NCI-H2196 (cell line): ENCODE results near the gene DNAH6.
"Not testable (repeated sequence)": the region's sequence is repeated elsewhere in the genome, so short reads cannot be mapped to it uniquely, and the experiment has no call there.

Source experiments
- DNase-seq: peaks from one replicate; lab custom pipeline; 2025; ENCODE audit not compliant: unreplicated experiment; lab: John Stamatoyannopoulos, UW

Gene DNAH6

DNA sequence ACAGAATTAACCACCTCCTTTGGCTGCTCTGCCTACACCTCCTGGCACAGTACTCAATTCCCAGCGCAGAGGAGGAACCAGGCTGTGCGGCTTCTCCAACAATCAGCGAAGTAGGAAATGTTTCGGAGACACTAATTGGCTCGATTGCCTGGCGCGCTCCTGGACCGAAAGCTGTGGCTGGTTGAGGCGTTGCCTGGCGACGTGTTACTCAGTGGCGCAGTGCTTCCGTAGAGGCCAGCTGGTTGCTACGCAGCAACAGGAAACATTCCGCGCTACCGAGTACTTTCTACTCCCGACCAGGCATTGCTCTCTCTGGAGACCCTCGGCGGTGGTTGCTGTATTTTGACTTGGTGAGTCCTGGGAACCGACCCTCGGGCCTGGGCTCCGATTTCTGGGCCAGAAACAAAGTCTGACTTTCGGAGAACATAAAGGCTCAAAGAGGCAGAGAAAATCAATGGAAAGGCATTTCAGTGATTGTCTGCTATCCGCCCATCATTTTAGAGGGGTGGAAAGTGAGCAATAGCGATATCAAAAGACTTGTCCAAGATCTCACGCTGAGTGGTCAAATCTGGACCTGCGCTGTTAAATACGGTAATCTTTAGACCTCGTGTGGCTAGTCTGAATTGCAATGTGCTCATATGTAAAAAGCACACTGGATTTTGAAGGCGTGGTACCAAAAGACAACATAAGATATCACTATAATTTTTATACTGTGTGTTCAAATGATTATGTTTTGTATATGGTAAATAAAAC is at the start of gene DNAH6:
Gene DNAH6, plus strand, starts transcription at position 265 of the 753 bp plus-strand sequence. CDS start 1,329 bp downstream, outside the sequence.
- DNase-seq = peak; percentile 81

DNA sequence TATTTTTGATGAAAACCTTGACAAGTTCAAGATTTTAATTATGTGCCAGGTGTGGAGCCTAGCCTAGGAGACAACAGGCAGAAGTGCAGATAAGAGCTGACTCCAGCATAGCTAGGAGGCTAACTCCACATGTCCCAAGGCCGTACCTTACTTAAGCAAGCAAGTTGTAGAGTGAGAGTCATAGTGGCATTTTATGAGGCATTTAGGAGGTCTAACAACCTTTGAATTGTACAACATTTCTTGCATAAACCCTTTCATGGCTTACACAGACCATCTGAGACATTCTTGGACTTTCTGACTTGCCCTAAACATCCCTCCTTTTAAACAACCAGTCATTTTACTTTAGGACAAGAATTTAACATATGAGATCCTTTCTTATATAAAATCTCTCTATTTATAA is 48.9 kb upstream of the DNAH6 start:
- no peak for DNase-seq

DNA sequence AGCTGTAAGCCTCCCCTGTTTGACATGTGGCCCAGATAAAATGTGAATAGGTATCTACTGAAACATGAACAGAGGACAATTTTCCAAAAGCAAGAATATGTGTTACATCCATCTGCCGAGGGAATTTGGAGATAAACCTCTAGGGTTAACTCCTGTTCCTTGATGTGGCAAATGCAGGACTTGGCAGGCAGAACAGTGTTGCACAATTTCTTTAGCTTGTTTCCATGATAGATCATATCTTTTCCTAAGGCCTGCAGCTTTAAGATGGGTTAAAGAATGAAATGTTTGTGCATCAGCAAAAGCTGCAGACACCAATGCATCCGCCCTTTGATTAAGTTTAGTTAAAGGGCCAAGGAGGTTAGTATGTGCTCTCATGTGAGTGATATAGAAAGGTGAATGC is 43.9 kb upstream of the DNAH6 start:
- not testable (repeated sequence) for DNase-seq

DNA sequence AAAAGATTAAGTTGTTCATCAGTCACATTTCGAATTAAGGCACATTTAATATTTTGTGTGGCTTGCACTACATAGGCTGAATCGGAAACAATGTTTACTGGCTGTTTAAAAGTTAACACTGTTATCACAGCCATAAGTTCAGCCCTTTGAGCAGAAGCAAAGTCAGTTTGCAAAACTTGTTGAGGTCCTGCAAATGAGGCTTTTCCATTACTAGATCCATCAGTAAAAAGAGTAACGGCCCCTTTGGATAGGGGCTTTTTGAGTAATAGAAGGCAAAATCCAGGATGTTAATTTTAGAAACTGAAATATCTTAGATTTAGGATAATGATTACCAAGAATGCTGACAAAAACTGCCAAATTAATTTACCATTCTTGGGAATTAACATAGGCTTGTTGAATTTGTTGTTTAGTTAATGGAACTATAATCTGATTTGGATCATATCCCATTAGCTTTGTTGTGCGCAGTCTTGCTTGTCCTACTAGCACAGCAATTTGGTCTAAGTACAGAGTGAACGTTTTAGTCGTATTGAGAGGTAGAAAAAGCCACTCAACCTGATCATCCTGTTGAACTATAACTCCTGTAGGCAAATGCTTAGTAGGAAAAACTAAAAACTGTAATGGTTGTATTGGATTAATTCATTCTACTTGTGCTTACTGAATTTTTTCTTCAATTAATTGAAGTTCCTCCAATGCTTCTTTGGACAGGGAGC is 43.3 kb upstream of the DNAH6 start:
- DNase-seq = no peak

DNA sequence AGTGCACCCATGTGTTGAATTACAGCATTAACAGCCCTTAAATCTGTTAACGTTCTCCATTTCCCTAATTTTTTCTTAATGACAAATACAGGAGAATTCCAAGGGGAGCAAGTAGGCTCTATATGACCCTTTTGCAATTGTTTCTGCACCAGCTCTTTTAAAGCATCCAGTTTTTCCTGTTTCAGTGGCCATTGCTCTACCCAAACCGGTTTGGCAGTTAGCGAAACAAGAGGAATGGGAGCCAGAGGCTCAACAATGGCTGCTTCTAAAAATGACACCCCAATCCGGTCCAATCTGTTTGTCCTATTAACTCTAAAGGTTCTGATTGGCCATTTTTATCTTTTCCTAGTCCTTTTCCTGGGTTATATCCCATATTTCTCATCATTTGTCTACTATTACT is 42.1 kb upstream of the DNAH6 start:
- no peak for DNase-seq

DNA sequence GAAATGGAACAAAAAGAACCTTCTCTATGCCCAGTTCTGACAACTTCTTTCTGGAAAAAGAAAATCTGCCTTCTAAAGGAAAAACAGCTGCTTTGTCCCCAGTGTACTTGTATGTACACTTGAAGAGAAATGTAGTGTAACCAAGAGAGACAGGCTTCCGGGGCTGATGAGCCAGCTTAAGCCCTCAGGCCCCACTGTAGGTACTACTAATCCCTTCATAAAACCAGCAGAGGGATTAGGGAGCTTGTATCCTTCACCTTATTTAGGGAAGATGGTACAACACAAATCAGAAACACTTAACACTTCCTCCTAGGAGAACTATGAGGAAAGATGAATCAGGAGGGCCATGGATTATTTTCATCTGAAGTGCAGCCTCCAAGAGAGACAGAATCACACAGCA is 38.4 kb upstream of the DNAH6 start:
- no peak for DNase-seq

GRCh38 chr2:84478867-84479266 is 37.4 kb upstream of the DNAH6 start:
- no peak for DNase-seq

GRCh38 chr2:84481702-84482101 is 34.6 kb upstream of the DNAH6 start:
- DNase-seq = no peak

DNA sequence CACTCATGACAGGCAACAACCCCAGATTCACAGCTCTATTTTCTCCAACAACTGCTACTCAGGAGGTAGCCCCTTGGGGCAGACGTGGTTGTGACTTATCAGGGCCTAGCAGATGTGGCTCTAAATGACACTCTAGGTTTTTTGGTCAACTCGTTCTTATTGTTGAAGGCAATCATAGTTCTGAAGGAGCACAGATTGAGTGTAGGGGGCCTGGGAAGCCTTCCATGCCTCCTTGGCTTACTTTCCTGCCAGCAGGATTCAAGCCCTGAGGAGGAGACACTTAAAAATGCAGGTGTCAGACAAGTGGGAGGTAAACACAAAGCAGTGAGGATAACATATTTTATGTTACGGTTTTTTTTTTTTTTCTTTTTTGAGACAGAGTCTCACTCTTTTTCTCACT is 33.7 kb upstream of the DNAH6 start:
- DNase-seq = no peak

GRCh38 chr2:84483320-84483719 is 33.0 kb upstream of the DNAH6 start:
- no peak for DNase-seq

DNA sequence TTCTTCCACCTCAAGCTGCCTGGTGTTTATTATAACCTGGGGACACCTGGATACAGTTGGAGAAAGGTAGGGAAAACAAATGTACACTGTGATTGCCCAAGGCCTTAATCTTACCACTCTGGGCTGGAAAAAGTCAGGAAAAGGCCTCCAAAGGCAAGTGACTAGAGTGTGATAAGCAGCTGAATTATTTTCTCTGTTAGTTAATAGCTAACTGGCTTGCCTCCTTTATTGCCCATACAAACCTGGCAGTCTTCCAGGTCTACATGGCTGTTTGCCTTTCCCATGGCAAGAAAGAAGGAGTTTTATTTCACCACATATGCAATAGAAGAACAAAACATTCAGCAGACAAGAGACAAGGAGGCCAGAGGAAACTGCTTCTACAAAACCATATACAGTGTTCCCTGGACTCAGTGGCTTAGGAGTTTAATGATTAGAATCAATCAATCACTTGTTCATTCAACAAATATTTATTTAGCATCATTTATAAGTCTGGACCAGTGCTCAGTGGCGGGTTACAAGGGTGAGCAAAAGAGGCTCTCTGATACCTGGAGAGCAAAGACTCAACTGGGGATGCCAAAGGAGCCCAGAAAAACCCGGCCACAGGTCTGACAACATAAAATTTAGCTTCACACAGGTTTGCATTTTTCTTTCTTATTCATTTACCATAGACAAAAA is 29.7 kb upstream of the DNAH6 start:
- no peak for DNase-seq

DNA sequence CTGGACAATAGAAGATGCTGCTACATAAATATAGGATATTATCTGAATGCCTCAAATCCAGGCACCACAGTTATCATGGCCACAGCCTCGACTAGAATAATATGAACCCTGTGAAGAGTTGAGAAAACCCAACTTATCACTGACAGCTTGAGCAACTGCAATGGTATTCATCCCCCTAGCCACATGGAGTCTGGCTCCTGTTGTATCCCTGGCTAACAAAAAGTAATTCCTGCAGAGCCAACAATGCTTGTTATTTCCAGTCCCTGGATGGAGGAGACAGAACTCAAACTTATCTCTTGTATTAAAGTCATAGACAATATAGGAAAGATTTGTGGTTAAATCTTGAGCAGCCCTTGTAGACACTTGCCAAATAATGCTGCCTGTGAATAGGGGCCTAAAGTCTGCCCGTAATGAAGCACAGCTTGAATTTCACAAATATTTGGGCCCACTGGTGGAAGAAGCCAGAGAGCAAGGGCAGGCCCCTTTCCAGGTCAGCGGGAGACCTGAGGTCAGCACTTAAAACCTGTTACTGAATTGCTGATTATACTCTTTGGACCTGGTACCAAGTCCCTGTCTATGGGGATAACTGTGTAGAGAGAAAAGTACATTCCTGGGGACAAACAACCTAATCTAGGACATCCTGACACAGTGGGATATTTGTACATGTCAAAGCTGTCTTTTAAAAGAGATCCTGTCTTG is 28.9 kb upstream of the DNAH6 start:
- no peak for DNase-seq

GRCh38 chr2:84491256-84491655 is 25.0 kb upstream of the DNAH6 start:
- DNase-seq = no peak

GRCh38 chr2:84491741-84492140 is 24.6 kb upstream of the DNAH6 start:
- DNase-seq = no peak

DNA sequence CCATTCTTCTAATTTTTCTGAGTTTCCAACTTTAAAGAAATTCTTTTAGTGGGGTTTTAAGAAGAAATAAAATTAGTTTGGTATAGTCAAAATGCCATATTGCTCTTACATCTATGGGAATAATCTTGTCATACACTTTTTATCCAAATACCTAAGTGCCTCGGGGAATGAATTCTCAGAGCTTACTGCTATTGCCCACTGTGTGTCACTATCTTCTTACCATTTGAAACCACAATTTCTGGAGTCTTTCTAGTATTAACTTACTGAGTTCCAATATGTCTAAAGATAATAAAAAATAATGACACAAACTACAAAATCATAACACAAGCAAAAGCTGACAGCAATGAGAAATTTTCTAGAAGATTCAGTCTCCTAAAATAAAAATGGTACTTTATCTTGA is 23.7 kb upstream of the DNAH6 start:
- no peak for DNase-seq

DNA sequence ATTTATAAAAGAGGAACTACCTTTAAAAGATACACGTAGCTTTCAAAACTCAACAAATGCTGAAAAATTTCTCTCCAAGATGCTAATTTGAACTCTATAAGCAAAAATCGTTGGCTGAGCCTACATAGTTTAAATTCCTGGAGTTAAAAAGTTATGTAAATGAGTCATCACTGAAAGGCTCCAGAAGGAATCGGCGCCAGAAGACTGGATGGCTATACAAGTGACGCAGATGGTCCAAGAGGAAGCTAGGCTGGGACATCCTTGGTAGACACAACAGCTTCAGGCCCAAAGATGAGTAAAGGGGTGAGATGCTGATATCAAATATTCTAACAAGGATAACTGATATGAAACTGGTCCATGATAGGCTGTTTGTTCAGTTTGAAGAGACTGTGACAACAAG is 22.8 kb upstream of the DNAH6 start:
- no peak for DNase-seq

- no peak for DNase-seq
Observed at GRCh38 chr2:84494070-84494469, 22.2 kb upstream of the DNAH6 start.

- peak; percentile 9 for DNase-seq
Observed at GRCh38 chr2:84495539-84496146, 20.7 kb upstream of the DNAH6 start.

DNA sequence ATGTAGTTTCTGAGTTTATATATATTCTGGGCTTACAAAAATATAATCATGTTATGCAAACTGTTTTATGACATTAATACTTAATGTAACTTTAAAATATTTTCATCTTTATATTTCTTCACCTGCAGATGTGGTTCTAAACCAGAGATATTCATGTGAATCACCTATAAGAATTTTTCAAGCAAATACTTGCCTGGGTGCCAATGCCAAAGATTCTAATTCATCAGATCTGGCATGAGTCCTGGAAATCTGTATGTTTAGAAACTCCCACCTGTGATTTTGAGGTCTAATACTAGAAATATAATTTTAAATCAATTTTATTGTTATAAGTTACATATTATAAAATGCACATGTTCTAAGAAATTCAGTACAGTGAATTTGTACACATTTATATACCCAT is 19.9 kb upstream of the DNAH6 start:
- DNase-seq = no peak

GRCh38 chr2:84497285-84497684 is 19.0 kb upstream of the DNAH6 start:
- DNase-seq = no peak

GRCh38 chr2:84498150-84498799 is 18.0 kb upstream of the DNAH6 start:
- no peak for DNase-seq
